GM21619 (cell line): Measurements from ENCODE around the gene CD8B2.
"Not testable (repeated sequence)": the region's sequence is repeated elsewhere in the genome, so short reads cannot be mapped to it uniquely, and the experiment has no call there.

Experiments
- ATAC-seq: cut with Tn5 transposase; IDR thresholded peaks from one replicate; pipeline ENCODE4 v1.9.1; 2021; ENCODE audit not compliant: unreplicated experiment

Gene CD8B2

DNA sequence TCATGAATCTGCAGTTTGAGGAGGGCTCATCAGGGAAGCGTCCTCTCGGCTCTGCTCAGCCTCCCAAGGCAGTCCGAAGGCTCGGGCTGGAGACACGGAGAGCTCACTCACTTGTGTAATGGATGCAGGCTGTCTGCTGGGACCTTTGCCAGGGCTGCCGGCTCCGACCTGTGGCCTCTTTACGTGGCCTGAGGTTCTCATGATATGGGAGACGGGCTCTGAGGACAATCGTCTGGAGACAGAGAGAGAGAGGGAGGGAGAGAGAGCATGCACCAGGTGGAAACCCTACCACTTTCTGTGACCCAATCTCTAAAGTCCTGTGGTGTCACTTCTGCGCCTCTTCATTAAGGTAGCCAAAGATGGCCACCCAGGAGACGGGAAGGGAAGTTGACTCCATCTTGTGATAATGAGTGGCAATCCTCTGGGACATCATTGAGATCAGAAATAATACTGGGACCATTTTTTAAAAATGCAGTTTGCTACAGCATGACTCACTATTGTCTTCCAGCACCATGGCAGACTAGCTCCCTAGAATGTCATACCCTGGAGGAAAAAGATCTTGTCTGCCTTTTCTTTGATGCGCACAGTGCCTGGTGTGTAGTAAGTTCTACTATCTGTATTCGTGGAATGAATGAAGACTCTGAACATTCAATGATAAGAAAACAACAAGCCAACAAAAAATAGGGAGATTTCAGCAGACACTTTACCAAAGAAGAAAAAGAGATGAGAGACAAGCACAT is 60.2 kb downstream of the CD8B2 start:
- no peak for ATAC-seq

DNA sequence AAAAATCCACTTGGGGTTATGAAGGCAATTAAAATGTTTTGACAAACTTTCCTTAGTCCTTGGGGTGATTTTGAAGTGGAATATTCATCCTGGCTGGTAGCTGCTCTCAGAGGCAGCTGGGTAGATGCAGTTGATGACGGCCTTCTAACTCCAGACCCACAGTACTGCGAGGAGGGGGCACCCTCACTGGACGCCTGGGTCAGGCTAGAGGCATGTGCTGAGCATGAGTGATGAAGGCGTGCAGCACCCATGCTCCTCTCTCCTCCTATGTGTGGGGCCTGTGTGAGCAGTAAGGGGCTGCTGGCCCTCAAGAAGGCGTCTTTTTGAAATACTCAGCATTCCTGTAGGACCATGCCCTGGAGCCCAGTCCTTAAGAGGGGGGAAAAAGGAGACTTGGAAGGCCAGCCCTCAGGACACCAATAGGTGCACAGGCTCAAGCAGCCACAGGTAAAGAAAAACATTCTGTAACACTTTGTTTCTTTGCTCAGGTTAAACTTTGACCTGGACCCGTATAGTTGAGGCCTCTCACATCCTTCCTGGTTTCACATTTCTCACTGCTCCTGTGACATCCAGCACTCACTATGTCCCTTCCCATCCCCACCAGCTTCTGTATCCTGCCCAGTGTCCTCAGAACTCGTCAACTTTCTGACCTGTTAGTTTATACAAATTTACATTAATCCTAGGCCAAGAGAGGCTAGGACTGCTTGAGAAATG is 64.4 kb downstream of the CD8B2 start:
- ATAC-seq = no peak

DNA sequence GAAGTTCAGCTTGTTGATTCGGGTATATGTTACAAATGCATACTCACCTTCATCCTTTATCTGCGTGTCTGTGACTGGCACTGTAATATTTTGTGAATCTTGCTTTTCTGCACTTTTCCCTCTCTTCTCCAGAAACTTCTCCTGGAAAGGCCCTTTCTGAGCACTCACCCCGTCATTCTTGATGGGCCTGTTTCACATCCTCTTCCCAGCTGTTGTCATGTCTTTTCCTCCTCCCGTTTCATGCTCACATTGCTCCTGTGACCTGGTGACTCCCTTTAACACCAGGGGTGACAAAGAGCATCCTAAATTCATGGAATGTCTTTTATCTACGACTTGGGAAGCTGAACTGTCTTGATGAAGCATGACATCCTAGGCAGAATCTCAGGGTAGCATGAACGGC is 65.8 kb downstream of the CD8B2 start:
- ATAC-seq = no peak

DNA sequence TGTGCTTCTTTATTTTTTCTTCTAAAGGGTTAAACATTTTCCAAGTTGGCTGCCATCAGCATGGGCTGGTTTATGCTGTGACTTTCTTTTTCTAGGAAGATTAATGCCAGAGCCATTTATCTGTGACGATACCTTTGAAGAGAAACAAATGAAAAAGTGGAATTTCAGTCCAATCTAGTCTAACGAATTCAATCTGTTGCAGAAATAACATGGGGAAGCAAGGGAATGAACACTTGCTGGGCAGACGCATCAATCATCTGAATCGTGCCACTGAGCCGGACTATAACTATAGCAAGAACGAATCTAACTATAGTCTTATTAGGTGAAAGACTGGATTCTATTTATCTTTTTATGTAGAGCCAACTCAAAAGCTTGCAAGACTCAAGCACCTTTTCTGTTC is 66.2 kb downstream of the CD8B2 start:
- ATAC-seq = no peak

DNA sequence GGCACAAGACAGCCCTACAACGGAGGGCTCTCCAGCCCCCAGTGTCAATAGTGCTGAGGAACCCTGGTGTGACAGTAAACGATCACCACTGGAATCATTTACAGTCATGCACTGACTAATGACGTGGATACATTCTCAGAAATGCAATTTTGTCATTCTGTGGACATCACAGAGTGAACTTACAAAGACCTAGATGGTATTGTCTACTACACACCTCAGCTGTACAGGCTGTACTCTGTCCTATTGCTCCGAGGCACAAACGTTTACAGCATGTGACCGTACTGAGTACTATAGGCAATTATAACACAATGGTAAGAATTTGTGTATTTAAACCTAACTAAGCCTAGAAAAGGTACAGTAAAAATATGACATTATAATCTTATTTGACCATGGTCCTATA is 67.2 kb downstream of the CD8B2 start:
- ATAC-seq = no peak

DNA sequence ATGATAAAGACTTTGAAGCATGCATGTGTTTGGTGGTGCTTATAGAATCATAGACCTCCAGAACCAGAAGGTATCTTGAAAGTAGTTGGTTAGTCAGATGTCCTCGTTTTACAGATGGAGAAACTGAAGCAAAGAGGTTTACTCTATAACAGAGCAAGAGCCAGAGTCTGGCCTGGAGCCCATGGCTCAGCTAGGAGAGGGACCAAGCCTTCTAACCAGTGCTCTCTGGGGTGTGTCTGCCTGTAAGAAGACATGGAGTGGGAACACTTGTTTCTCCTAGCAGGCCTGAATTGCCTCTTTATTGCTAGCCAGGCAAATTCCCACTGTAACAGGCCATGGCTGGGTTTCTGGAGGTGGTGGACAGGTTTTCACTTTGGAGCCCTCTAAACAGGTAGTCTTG is 67.9 kb downstream of the CD8B2 start:
- no peak for ATAC-seq

DNA sequence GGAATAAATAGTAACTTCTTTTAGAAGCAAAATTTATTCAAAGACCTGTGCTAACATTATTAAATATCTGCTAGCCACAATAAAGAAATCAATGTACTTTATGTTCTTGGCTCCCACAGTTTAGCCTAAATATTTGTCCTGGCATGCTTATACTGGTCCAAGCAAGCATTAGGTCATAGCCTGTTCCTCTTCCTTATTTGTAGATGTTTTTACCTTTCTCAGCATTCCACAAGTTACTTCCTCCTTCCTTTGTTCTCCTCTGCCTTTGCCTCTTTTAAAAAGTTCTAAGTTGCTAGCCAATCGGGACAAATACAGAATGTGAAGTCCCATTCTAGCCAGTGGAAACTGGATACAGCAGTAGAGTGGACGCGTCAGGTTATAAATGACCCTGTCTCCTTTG is 72.6 kb downstream of the CD8B2 start:
- ATAC-seq = not testable (repeated sequence)

DNA sequence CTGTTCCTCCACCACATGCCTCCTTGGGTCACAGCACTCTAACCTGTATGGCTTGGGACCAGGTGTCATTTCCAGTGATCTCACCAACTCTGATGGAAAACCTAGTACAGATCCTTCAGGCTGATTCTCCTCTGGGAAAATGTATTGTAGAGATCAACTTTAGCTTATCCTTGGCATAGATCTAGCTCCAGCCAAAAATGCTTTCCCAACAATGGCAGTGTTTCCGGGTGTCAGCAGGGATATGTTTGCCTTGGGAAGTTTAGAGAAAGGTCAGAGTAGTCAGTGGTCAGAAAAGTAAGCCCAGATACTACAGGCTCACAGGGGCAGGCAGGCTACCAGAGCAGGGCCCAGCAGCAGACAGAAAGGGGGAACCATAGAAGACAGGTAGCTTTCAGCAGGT is 73.6 kb downstream of the CD8B2 start:
- no peak for ATAC-seq

DNA sequence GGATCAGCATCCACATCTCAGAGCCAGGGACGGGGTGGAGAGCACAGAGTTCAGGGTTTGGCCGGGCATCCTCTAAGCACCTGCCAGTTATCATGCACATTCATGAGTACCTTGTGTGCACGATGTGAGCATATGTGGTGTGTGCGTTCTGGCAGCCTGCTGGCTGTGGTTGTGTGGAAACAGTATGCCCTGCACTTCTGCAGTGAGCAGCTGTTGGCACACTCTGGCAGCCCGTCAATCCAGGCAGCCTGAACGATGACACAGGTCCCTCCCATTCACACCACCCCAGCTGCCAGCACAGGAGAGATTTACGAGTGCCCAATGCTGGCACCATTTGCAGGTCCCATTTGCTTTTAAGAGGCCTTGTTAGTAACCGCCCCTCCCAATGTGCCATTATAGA is 74.2 kb downstream of the CD8B2 start:
- ATAC-seq = no peak

DNA sequence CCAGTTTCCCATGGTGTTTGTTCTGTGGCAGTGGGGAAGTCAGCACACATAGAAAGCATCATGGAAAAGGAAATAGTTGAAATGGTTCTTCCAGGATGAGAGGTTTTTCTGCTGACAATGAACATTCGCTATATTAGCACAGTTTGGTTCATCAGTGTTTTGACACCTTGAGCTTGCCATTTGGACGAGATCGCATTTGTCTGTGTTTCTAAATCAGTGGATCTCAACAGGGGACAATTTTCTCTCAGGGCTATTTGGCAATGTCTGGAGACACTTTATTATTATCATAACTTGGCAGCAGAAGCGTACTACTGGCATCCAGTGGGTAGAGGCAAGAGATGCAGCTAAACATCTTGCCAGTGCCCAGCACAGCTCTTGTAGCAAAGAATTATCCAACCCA is 74.6 kb downstream of the CD8B2 start:
- no peak for ATAC-seq

DNA sequence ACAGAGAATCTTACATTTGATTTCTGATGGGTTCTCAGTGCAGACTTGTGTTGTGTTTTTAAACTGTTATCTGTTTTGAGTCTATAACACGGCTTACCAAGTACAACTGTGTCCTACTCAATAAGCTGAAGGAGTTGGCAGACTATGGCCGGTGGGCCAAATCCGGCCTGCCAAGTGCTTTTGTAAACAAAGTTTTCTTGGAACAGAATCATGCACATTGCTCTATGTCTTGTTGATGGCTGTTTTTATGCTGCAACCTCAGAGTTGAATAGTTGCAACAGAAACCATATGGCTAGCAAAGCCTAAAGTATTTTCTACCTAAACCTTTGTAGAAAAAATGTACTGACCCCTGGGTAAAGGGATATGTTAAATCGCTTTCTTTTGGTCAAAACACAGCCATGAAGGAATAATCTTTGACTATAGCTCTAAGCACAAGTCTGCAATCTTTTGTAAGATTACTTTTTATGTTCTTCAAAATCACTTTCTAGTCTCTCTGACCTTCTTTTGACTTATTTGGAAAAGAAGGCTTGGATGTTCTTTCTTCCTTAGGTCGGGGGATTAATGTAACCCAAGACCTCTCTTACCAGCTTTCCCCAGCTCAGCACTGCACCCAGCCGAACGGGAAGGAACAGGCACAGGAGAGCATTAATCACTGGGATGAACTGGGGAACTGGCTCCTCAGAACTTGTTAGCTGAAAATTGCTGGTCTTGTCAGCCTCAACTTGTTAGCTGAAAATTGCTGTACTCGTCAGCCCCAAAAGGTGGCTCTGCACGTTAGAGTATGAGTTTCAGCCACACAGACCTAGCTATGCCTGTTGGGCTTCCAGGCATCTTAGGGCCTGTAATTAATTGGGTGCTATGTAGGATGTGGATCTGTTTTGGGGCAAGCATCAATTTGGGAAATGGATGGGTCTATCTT is 75.4 kb downstream of the CD8B2 start:
- no peak for ATAC-seq

DNA sequence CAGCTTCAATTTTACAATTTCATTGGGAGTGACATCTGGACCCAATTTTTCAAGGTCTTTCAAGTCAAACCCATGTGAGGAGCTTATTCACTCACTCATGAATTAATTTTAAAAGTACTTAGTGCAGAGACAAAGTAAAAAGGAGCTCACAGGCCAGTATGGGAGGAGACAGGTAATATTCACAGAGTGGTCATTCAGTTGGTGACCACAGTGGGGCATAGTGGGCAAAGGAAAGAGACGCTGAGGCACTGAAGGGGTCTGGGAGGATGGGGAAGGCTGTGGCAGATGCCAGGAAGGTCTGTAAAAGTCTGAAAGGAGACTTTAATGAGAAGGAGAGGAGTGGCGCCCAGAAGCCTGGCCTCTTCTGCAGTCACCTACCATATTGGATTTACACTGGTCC is 76.0 kb downstream of the CD8B2 start:
- no peak for ATAC-seq

DNA sequence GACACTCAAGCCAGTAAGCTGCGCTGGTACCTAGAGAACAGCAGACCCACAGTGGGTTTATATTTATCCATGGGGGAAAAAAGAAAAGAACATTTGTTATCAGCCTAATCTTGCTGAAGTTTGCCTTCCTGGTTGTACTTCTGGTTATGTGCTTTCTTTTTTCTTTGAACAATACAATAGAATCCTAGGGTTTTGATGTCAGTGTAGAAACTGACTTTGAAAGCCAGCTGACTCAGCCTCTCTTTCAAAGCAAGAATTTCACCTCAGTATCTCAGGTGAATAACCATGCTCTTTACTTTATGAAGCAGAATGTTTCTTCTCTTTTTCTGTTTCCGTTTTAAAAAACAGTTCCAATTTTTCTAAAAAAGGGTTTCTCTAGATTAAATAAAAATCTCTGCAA is 78.4 kb downstream of the CD8B2 start:
- no peak for ATAC-seq

DNA sequence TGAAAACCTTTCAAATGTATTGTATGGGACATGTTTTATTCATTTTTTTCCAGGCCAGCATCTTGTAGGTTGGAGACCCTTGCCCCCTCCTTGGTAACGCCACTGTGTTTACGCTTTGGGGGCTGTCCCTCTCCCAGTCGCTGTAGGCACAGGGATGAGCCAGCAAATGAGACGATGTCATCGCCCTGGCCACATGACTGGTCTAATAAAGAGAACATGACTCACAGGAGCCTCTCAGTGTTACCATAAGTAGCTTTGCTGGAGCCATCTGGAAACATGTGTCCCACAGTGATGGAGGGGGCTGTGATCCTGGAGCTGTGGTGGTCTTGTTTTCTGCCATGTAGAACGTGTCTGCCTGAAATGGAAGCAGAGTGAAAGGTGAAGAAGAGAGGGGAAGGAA is 78.9 kb downstream of the CD8B2 start:
- ATAC-seq = no peak

DNA sequence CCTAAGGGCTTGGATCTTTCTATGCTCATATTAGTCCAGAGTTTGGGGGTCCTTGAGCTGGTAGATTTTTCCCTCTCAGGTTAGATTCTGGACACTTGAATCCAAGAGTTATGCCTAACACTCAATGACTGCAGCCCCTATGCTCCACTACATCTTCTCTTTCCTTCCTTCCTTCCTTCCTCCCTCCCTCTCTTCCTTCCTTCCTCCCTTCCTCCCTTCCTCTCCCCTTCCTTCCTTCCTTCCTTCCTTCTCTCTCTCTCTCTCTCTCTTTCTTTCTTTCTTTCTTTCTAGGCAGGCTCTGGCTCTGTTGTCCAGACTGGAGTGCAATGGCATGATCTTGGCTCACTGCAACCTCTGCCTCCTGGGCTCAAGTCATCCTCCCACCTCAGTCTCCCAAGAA is 79.3 kb downstream of the CD8B2 start:
- ATAC-seq = not testable (repeated sequence)

DNA sequence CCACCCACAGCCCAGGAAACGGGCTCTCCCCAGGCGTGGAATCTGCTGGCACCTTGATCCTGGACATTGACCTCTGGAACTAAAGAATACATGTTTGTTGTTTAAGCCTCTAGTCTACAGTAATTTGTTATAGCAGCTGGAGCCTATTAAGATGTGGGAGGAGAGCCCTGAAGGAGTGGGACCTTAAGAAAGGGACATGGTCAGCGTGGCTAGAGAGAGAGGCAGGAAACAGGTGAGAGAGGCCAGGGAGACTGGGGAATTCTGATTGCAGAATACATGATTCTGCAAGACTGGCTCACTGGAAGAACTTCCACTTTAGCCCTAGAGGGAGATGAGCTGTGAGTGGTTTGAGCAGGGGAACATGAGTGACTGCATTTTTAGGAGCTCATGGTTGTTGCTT is 83.2 kb downstream of the CD8B2 start:
- ATAC-seq = no peak
